Loucy (cell line): ENCODE results near the gene CCDC61.

ENCODE experiments used
- H2AFZ ChIP-seq: fragments of 200-600 bp; sonication (generic); 2 replicates; pipeline ENCODE4 v1.6.0; 2016; ENCODE audit warnings: antibody characterized with exemption, mild to moderate bottlenecking, low read length, moderate library complexity
- H3F3A ChIP-seq: fragments of 200-600 bp; 2 replicates; pipeline ENCODE4 v1.6.0; 2016; ENCODE audit warnings: antibody characterized with exemption, low read depth, mild to moderate bottlenecking
- H3K27me3 ChIP-seq: fragments of 200-600 bp; sonication (generic); 2 replicates; pipeline ENCODE4 v1.6.1; 2014; ENCODE audit warnings: low read length, mild to moderate bottlenecking; ENCODE audit not compliant: insufficient read depth, poor library complexity, severe bottlenecking
- H3K36me3 ChIP-seq: fragments of 200-600 bp; sonication (generic); 2 replicates; pipeline ENCODE4 v1.6.1; 2016; ENCODE audit warnings: low read length; ENCODE audit not compliant: insufficient read depth
- H3K4me1 ChIP-seq: fragments of 200-600 bp; sonication (generic); 2 replicates; pipeline ENCODE4 v1.5.1; 2014; ENCODE audit warnings: low read length, mild to moderate bottlenecking; ENCODE audit not compliant: insufficient read depth, poor library complexity, severe bottlenecking
- H3K4me2 ChIP-seq: fragments of 200-600 bp; sonication (generic); 2 replicates; pipeline ENCODE4 v1.6.0; 2014; ENCODE audit warnings: antibody characterized with exemption, low read length, low read depth, mild to moderate bottlenecking; ENCODE audit not compliant: poor library complexity, severe bottlenecking
- H3K4me3 ChIP-seq: fragments of 200-600 bp; sonication (generic); 2 replicates; pipeline ENCODE4 v1.5.1; 2014; ENCODE audit warnings: low read length, mild to moderate bottlenecking, mixed read lengths; ENCODE audit not compliant: poor library complexity, severe bottlenecking
- H3K79me2 ChIP-seq: fragments of 200-600 bp; sonication (generic); 2 replicates; pipeline ENCODE4 v1.6.1; 2014; ENCODE audit warnings: low read length; ENCODE audit not compliant: insufficient read depth
- H3K9ac ChIP-seq: fragments of 200-600 bp; sonication (generic); 2 replicates; pipeline ENCODE4 v1.6.0; 2014; ENCODE audit warnings: mild to moderate bottlenecking, low read depth, low read length, moderate library complexity; ENCODE audit not compliant: poor library complexity, severe bottlenecking
- H3K9me2 ChIP-seq: fragments of 200-600 bp; sonication (generic); replicated peaks from 2 replicates; pipeline ENCODE4 v1.6.1; 2016; ENCODE audit warnings: low read depth, low read length, mixed read lengths
- H3K9me3 ChIP-seq: fragments of 200-600 bp; sonication (generic); 2 replicates; pipeline ENCODE4 v1.6.1; 2014; ENCODE audit warnings: mild to moderate bottlenecking, antibody characterized with exemption, low read length, low read depth; ENCODE audit not compliant: insufficient read depth
- H4K20me1 ChIP-seq: fragments of 200-600 bp; sonication (generic); 2 replicates; pipeline ENCODE4 v1.6.0; 2014; ENCODE audit warnings: antibody characterized with exemption, low read length, mild to moderate bottlenecking; ENCODE audit not compliant: insufficient read depth, poor library complexity, severe bottlenecking
- EZH2phosphoT487 ChIP-seq: fragments of 200-600 bp; IDR thresholded peaks from 2 replicates; pipeline ENCODE4 v1.6.1; 2018; ENCODE audit warnings: antibody characterized with exemption, mild to moderate bottlenecking, moderate library complexity, borderline replicate concordance
- TF ChIP-seq, protein P1 (sequence below): fragments of 200-600 bp; sonication (generic); conservative IDR thresholded peaks from 2 replicates; pipeline ENCODE4 v1.5.1; 2014; ENCODE audit warnings: mild to moderate bottlenecking, antibody characterized with exemption, low read length

CCDC61 gene

DNA sequence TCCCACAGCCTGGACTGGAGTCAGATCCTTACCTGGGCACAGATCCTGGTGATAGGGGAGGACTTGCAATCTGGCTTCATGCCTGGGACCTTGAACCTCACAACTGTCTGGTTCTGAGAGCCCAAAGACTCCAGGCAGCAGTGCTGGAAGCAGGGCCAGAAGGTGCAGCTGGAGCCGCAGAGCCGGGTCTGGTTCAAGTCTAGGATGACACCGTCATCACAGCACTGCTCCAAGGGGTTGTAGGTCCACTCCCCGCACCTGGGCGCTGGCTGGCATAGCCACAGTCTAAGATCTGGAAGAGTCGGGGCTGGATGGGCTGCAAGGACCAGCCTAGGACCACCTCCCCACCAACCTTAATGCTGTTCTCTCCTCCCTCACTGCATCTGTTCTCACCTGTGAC, 44.9 kb downstream of the CCDC61 start:
- Histone ChIP-seq H3F3A (no peaks in the 10 kb centered on the region), H3K27me3 (no peaks in the 10 kb centered on the region), H3K79me2 (no peaks in the 10 kb centered on the region), H3K9me3 (no peaks in the 10 kb centered on the region), H3K9ac (no peak overlapping the region), H3K9me2 (no peaks in the 10 kb centered on the region), H3K4me1 (no peaks in the 10 kb centered on the region), H3K4me3 (no peak overlapping the region), H3K4me2 (no peak overlapping the region), H2AFZ (no peak overlapping the region), H4K20me1 (no peaks in the 10 kb centered on the region), H3K36me3 (no peaks in the 10 kb centered on the region)
- no peak for TF ChIP-seq EZH2phosphoT487

DNA sequence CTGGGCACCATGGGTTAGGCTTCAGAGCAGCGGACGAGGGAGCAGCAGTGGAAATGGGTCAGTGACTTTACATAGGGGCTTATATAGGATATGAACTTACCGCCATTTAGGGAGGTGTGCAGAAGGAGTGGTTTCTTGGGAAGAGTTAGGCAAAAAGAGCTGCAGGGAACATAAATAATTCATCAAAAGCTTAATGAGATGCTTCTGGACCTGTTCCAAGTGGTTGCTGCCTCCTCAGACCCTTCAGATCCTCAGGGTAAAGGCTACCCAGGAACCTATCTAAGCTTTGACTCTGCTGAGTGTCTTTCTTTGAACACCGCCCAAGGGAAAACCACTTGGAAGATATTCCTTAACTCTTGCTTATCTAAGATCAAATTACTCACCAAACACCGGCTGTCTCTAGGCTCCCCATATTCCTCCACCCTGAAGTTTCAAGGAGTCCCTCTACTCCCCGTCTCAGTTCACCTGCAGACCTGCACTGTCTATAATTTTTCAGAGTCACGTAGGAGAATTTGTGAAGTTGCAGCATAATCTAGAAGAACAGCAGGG, 45.8 kb downstream of the CCDC61 start, which contains the start of gene IGFL4:
TSS of gene IGFL4 (minus strand) at position 51 of the 549 bp plus-strand sequence. CDS start at position 11, 40 bp downstream.
- no peaks in the 10 kb centered on the region for H3K9me2 ChIP-seq
- no peaks in the 10 kb centered on the region for H3F3A ChIP-seq
- H3K9ac ChIP-seq: no peak within 1 kb of the TSS
- no peaks in the 10 kb centered on the region for H3K79me2 ChIP-seq
- H4K20me1 ChIP-seq: no peaks in the 10 kb centered on the region
- H3K9me3 ChIP-seq: no peaks in the 10 kb centered on the region
- H3K4me3 ChIP-seq: no peak within 1 kb of the TSS
- no peaks in the 10 kb centered on the region for H3K27me3 ChIP-seq
- TF ChIP-seq EZH2phosphoT487: no peak
- TF ChIP-seq, protein P1, sequence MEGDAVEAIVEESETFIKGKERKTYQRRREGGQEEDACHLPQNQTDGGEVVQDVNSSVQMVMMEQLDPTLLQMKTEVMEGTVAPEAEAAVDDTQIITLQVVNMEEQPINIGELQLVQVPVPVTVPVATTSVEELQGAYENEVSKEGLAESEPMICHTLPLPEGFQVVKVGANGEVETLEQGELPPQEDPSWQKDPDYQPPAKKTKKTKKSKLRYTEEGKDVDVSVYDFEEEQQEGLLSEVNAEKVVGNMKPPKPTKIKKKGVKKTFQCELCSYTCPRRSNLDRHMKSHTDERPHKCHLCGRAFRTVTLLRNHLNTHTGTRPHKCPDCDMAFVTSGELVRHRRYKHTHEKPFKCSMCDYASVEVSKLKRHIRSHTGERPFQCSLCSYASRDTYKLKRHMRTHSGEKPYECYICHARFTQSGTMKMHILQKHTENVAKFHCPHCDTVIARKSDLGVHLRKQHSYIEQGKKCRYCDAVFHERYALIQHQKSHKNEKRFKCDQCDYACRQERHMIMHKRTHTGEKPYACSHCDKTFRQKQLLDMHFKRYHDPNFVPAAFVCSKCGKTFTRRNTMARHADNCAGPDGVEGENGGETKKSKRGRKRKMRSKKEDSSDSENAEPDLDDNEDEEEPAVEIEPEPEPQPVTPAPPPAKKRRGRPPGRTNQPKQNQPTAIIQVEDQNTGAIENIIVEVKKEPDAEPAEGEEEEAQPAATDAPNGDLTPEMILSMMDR: no peak
- H2AFZ ChIP-seq: no peak within 1 kb of the TSS
- no peaks in the 10 kb centered on the region for H3K4me1 ChIP-seq
- H3K36me3 ChIP-seq: no peaks in the 10 kb centered on the region
- no peak within 1 kb of the TSS for H3K4me2 ChIP-seq

DNA sequence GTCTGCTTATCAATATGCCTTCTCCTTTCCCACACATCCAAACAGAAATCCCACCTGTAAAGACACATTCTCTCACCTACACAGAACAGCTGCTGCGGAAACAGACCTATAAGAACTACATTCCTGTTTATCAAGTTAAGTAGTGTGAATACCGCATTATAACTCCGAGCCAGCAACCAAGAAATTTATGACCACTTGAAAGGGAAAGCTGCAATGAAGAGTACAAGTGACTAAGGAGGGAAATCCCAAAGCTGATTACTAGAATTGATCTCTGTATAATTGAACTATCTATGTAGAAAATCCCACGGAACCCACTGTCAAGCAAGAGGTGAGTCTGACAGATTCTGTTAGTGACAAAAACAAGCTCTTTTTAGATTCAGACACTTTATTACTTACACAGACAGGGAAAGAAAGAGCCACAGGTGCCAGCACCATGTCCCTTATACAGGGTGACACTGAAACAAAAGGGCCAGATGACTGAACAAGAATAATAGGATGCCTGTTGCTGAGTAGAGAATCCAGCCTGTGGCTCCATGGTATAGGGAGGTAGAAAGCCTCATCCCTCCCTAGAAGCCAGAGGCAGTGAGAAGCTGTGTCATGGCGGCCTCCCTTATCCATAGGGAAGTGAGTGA, 47.1 kb downstream of the CCDC61 start:
- no peaks in the 10 kb centered on the region for H3K36me3 ChIP-seq
- no peaks in the 10 kb centered on the region for H3F3A ChIP-seq
- no peaks in the 10 kb centered on the region for H3K79me2 ChIP-seq
- H3K4me3 ChIP-seq: no peak overlapping the region
- H3K4me2 ChIP-seq: no peak overlapping the region
- H4K20me1 ChIP-seq: no peaks in the 10 kb centered on the region
- no peak overlapping the region for H2AFZ ChIP-seq
- no peak for TF ChIP-seq EZH2phosphoT487
- TF ChIP-seq, protein P1: no peak
- no peak overlapping the region for H3K9ac ChIP-seq
- no peaks in the 10 kb centered on the region for H3K9me2 ChIP-seq
- no peaks in the 10 kb centered on the region for H3K4me1 ChIP-seq
- H3K27me3 ChIP-seq: no peaks in the 10 kb centered on the region
- H3K9me3 ChIP-seq: no peaks in the 10 kb centered on the region

DNA sequence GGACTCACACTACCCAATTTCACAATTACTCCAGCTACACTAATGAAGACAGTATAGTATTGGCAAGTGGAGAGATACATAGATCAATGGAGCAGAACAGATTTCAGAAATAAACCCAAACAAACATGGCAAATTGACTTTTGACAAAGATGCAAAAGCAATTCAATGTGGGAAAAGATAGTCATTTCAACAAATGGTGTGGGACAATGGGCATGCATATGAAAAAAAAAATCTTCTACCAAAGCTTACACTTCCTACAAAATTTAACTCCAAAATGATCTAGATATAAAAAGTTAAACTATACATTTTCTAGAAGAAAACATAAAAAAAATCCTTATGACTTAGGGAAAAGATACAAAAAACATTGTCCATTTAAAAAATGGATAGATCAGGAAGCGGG, 48.3 kb downstream of the CCDC61 start:
- Histone ChIP-seq H3F3A (no peaks in the 10 kb centered on the region), H3K79me2 (no peaks in the 10 kb centered on the region), H3K9me2 (no peaks in the 10 kb centered on the region), H2AFZ (no peak overlapping the region), H3K9ac (no peak overlapping the region), H3K4me1 (no peaks in the 10 kb centered on the region), H3K36me3 (no peaks in the 10 kb centered on the region), H4K20me1 (no peaks in the 10 kb centered on the region), H3K4me3 (no peak overlapping the region), H3K27me3 (no peaks in the 10 kb centered on the region), H3K9me3 (no peaks in the 10 kb centered on the region), H3K4me2 (no peak overlapping the region)
- TF ChIP-seq, protein P1: no peak
- TF ChIP-seq EZH2phosphoT487: no peak
